GM19238 (cell line): ENCODE data around the gene OSR1.
"Not testable (repeated sequence)": the region's sequence is repeated elsewhere in the genome, so short reads cannot be mapped to it uniquely, and the experiment has no call there.

ENCODE experiments used
- DNase-seq: peaks from one replicate; pipeline ENCODE4 v3.0.0; 2011; ENCODE audit warnings: low spot score; ENCODE audit not compliant: insufficient read length

OSR1 gene

GRCh38 chr2:19358242-19359020 is at the start of gene OSR1:
Gene OSR1, minus strand, starts transcription at chr2:19358623. Its CDS starts 4,818 bp downstream, at chr2:19353805.
- DNase-seq, result no peak

GRCh38 chr2:19403785-19404184 is 45.4 kb upstream of the OSR1 start:
- no peak for DNase-seq

- DNase-seq, result no peak
Measured at GRCh38 chr2:19392191-19392590, 33.8 kb upstream of the OSR1 start.

- not testable (repeated sequence) for DNase-seq
Measured at GRCh38 chr2:19389469-19389868, 31.0 kb upstream of the OSR1 start.

GRCh38 chr2:19380532-19380931 is 22.1 kb upstream of the OSR1 start:
- no peak for DNase-seq

- no peak for DNase-seq
Measured at GRCh38 chr2:19378939-19379338, 20.5 kb upstream of the OSR1 start.

GRCh38 chr2:19377717-19378116 is 19.3 kb upstream of the OSR1 start:
- no peak for DNase-seq

GRCh38 chr2:19373352-19373751 is 14.9 kb upstream of the OSR1 start:
- no peak for DNase-seq

- DNase-seq, result no peak
Measured at GRCh38 chr2:19371996-19372582, 13.7 kb upstream of the OSR1 start.

- no peak for DNase-seq
Measured at GRCh38 chr2:19369341-19369955, 11.0 kb upstream of the OSR1 start.

GRCh38 chr2:19368760-19369159 is 10.3 kb upstream of the OSR1 start:
- DNase-seq, result no peak

GRCh38 chr2:19367326-19367725 is 8.9 kb upstream of the OSR1 start:
- no peak for DNase-seq

GRCh38 chr2:19365126-19365525 is 6.7 kb upstream of the OSR1 start:
- no peak for DNase-seq

GRCh38 chr2:19364014-19364413 is 5.6 kb upstream of the OSR1 start:
- DNase-seq, result no peak

GRCh38 chr2:19363474-19363778 is 5.0 kb upstream of the OSR1 start:
- no peak for DNase-seq

GRCh38 chr2:19362755-19363473 is 4.5 kb upstream of the OSR1 start:
- no peak for DNase-seq

GRCh38 chr2:19362094-19362754 is 3.8 kb upstream of the OSR1 start:
- DNase-seq, result no peak

- DNase-seq, result no peak
Measured at GRCh38 chr2:19361325-19361990, 3.0 kb upstream of the OSR1 start.

GRCh38 chr2:19360966-19361321 is 2.5 kb upstream of the OSR1 start:
- DNase-seq, result no peak

GRCh38 chr2:19360266-19360965 is 2.0 kb upstream of the OSR1 start:
- DNase-seq, result no peak

GRCh38 chr2:19359456-19359855 is 1.0 kb upstream of the OSR1 start:
- DNase-seq, result no peak
